Activated T-cell treated with anti-CD3 and anti-CD28 coated beads, Interleukin-2, amount 50 U/mL, for 72 hours (primary cell): ENCODE measurements around the gene PEX11G. TPM values are rescaled to one million over a fixed set of nuclear protein-coding genes. Genes with fewer than 3 reads are reported as not detected.
A peak's percentile ranks its signal among the peaks of the same experiment; 100 is the strongest.

Experiments
- ATAC-seq, 2 donors: fragments of 150-1000 bp; cut with Tn5 transposase; replicated peaks in 1 of 2; 2 replicates each; pipeline ENCODE4 v1.10.0; 2021; ENCODE audit warnings: moderate library complexity in 2 of 2, mild to moderate bottlenecking in 1 of 2
- DNase-seq, 2 donors: peaks; one replicate each; pipeline ENCODE4 v3.0.0; 2021 to 2022; ENCODE audit warnings: mixed read lengths in 1 of 2
- H3K27ac Mint-ChIP-seq: one replicate; pipeline ENCODE4 v1.8.0; 2022; ENCODE audit warnings: mild to moderate bottlenecking, moderate library complexity, mixed read lengths
- H3K27me3 Mint-ChIP-seq: one replicate; pipeline ENCODE4 v1.8.0; 2022; ENCODE audit warnings: low read depth, mixed read lengths
- H3K36me3 Mint-ChIP-seq, 2 donors: one replicate each; pipeline ENCODE4 v1.8.0; 2022; ENCODE audit warnings: mixed read lengths in 2 of 2, mild to moderate bottlenecking in 1 of 2; ENCODE audit not compliant: insufficient read depth in 2 of 2
- H3K4me1 Mint-ChIP-seq: one replicate; pipeline ENCODE4 v1.8.0; 2022; ENCODE audit warnings: low read depth, mixed read lengths
- H3K4me3 Mint-ChIP-seq, 2 donors: one replicate each; pipeline ENCODE4 v1.8.0; 2022; ENCODE audit warnings: mild to moderate bottlenecking in 2 of 2, mixed read lengths in 2 of 2, moderate library complexity in 2 of 2
- H3K9me3 Mint-ChIP-seq, 2 donors: one replicate each; pipeline ENCODE4 v1.8.0; 2022; ENCODE audit warnings: mixed read lengths in 2 of 2
- total RNA-seq, 2 donors: library from RNA; stranded (reverse); gene quantifications; one replicate each; pipeline ENCODE4 v1.2.3, GENCODE V29; 2022

PEX11G gene
- total RNA-seq, result 1 to 10 TPM; 1.1 to 3.4 TPM

DNA sequence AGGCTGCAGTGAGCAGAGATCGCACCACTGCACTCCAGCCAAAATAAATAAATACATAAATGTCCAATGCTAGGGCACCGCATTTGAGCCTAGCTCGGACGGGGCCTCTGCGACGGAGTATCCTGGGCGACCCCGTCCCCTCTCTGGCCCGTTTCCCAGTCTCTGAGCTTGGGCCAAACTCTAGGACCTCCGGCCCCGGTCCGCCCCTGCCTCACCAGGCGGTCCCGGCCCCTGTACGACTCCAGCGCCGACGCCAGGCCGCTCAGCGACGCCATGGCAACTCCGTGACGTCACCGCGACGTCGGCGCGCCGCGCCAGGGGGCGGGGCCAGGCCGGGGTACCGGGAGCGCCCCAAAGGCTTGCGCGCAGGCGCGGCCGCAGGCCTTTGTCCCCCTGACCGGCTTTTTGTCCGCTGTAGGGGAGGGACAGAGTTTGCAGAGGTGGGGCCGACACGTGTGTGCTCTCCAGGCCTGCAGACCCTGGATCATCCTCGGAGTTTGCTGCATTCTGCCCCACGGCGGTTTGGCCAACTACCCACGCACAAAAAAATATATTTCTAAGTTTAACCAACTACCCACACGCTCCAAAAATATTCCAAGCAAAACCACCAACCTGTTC lies at the start of gene PEX11G:
TSS of gene PEX11G (minus strand) at position 300 of the 618 bp plus-strand sequence. CDS start at position 275, 25 bp downstream.
- peaks cover 40% of the 10 kb centered on the region for H3K4me1 Mint-ChIP-seq
- H3K36me3 Mint-ChIP-seq, result no peaks in the 10 kb centered on the region
- peak; percentile 91 to 97 for DNase-seq
- H3K27ac Mint-ChIP-seq, result peak within 1 kb of the TSS; percentile 94
- H3K9me3 Mint-ChIP-seq, result peaks cover 0 to 2% of the 10 kb centered on the region in 2 donors
- H3K27me3 Mint-ChIP-seq, result no peaks in the 10 kb centered on the region
- peak within 1 kb of the TSS; percentile 77 to 93 for H3K4me3 Mint-ChIP-seq
- ATAC-seq, result peak; percentile 80 to 83

GRCh38 chr19:7535998-7536695 lies 47.3 kb upstream of the PEX11G start:
- ATAC-seq (no peak), DNase-seq (no peak)
- peaks cover 20% of the 10 kb centered on the region for H3K4me1 Mint-ChIP-seq
- peak overlapping the region; percentile 94 to 99 for H3K4me3 Mint-ChIP-seq
- H3K36me3 Mint-ChIP-seq, result peaks cover 3 to 5% of the 10 kb centered on the region in 2 donors
- no peaks in the 10 kb centered on the region for H3K9me3 Mint-ChIP-seq
- H3K27me3 Mint-ChIP-seq, result no peaks in the 10 kb centered on the region
- peak overlapping the region; percentile 64 for H3K27ac Mint-ChIP-seq

DNA sequence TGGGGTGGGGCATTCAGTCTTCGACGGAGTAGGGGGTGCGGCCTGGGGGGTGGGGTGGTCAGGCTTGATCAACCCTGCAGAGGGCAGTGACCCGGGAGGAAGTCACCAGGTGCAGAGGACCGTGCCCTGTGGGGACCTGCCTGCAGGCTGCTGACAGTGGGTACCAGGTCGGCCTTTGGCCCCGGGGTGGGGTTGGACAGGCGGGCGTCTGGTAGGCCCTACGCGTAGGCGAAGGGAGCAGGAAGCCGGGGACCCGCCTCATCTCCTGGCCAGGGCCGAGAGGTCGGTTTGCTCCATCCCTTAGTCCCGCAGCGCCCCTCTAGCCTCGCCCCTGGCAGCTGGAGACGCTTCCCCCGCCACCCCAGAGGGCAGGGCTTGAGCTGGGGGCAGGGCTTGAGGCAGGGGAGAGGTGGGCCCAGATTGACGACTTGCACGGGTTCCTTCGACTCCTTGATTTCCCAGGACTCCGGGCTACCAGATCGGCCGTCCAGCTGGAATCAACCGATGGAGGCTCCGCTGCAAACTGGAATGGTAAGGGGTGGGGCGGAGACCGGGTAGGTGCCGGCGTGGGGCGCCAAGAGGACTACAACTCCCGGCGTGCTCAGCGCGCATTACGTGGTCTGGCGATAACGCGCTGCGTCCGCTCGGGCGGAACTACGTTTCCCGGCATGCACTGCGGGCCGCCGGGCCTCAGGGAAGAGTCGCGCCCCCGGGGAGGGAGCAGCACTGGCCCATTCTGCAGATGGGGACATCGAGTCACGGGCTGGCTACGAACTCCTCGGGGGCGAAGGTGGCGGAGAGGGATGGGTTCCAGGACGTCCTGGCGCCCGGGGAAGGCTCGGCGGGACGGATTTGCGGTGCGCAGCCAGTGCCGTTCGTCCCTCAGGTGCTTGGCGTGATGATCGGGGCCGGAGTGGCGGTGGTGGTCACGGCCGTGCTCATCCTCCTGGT lies 46.5 kb upstream of the PEX11G start, which contains the start of gene PNPLA6:
TSS of gene PNPLA6 (plus strand) at position 671 of the 951 bp plus-strand sequence. CDS start at position 743, 72 bp downstream.
- H3K27me3 Mint-ChIP-seq, result no peaks in the 10 kb centered on the region
- peak; percentile 81 to 83 for ATAC-seq
- peaks cover 20% of the 10 kb centered on the region for H3K4me1 Mint-ChIP-seq
- DNase-seq, result peak; percentile 95 to 96
- H3K36me3 Mint-ChIP-seq, result peaks cover 3 to 5% of the 10 kb centered on the region in 2 donors
- H3K9me3 Mint-ChIP-seq, result no peaks in the 10 kb centered on the region
- H3K27ac Mint-ChIP-seq, result peak within 1 kb of the TSS; percentile 93
- peak within 1 kb of the TSS; percentile 94 to 99 for H3K4me3 Mint-ChIP-seq

DNA sequence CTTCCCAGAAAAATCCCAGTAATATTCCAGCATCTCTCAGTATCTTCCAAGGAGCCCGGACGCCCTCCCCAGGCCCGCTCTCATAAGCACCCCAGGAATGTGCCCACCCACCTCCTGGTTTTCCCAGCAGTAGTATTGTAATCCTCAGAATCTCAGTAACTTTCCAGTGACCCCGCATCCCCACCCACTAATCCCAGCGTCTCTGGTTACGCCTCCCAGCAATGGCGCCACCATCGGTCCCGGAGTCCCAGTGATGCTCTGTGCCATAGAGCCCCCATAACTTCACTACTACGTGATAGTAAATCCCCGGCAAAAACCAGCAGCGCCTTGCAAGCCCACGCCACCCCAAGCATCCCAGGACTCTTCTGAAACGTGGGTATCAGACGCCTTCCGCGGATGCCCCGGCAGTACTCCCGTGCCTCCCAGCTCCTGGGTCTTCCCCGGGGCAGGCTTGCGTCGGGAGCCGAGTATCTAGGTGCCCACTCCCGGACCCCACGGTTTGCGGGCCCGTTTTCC lies 45.8 kb upstream of the PEX11G start:
- H3K36me3 Mint-ChIP-seq, result peaks cover 1 to 5% of the 10 kb centered on the region in 2 donors
- H3K9me3 Mint-ChIP-seq, result no peaks in the 10 kb centered on the region
- no peaks in the 10 kb centered on the region for H3K27me3 Mint-ChIP-seq
- DNase-seq, result peak in 1 of 2 donors; percentile 61
- H3K4me1 Mint-ChIP-seq, result peaks cover 20% of the 10 kb centered on the region
- H3K4me3 Mint-ChIP-seq, result peak overlapping the region; percentile 94 to 99
- peak; percentile 20 to 36 for ATAC-seq
- peak overlapping the region; percentile 93 for H3K27ac Mint-ChIP-seq

GRCh38 chr19:7533925-7534480 lies 45.2 kb upstream of the PEX11G start:
- DNase-seq, result peak; percentile 85 to 87
- H3K9me3 Mint-ChIP-seq, result no peaks in the 10 kb centered on the region
- peak overlapping the region; percentile 93 for H3K27ac Mint-ChIP-seq

DNA sequence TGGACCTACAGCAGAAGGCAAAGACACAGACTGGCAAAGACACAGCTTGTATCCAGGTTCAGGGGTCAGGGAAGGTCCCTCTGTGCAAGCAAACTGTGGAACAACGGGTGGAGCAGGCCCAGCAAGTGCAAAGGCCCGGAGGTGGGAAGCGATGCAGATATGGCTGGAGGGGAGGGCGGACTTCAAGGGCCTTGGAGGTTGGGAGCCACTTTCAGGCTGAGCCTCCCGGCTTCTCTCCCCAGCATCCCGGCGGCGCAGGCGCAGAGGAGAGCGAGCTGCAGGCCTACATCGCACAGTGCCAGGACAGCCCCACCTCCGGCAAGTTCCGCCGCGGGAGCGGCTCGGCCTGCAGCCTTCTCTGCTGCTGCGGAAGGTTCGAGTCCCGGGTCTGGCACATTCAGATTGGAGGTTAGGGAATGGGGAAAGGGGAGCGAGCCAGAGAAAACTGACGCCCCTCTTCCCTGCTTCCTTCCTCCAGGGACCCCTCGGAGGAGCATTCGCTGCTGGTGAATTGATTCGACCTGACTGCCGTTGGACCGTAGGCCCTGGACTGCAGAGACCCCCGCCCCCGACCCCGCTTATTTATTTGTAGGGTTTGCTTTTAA lies 44.5 kb upstream of the PEX11G start:
- DNase-seq, result no peak
- peaks cover 1 to 4% of the 10 kb centered on the region in 2 donors for H3K36me3 Mint-ChIP-seq
- H3K9me3 Mint-ChIP-seq, result no peaks in the 10 kb centered on the region
- no peaks in the 10 kb centered on the region for H3K27me3 Mint-ChIP-seq
- no peak overlapping the region for H3K27ac Mint-ChIP-seq
- peak overlapping the region; percentile 94 to 99 for H3K4me3 Mint-ChIP-seq
- ATAC-seq, result no peak
- H3K4me1 Mint-ChIP-seq, result peaks cover 20% of the 10 kb centered on the region

More at GRCh38 chr19:7533925-7534480, 45.2 kb upstream of the PEX11G start:
- H3K36me3 Mint-ChIP-seq, result peaks cover 1 to 7% of the 10 kb centered on the region in 2 donors
- ATAC-seq, result peak; percentile 53 to 57
- no peaks in the 10 kb centered on the region for H3K27me3 Mint-ChIP-seq
- peaks cover 20% of the 10 kb centered on the region for H3K4me1 Mint-ChIP-seq
- peak overlapping the region; percentile 94 to 99 for H3K4me3 Mint-ChIP-seq

DNA sequence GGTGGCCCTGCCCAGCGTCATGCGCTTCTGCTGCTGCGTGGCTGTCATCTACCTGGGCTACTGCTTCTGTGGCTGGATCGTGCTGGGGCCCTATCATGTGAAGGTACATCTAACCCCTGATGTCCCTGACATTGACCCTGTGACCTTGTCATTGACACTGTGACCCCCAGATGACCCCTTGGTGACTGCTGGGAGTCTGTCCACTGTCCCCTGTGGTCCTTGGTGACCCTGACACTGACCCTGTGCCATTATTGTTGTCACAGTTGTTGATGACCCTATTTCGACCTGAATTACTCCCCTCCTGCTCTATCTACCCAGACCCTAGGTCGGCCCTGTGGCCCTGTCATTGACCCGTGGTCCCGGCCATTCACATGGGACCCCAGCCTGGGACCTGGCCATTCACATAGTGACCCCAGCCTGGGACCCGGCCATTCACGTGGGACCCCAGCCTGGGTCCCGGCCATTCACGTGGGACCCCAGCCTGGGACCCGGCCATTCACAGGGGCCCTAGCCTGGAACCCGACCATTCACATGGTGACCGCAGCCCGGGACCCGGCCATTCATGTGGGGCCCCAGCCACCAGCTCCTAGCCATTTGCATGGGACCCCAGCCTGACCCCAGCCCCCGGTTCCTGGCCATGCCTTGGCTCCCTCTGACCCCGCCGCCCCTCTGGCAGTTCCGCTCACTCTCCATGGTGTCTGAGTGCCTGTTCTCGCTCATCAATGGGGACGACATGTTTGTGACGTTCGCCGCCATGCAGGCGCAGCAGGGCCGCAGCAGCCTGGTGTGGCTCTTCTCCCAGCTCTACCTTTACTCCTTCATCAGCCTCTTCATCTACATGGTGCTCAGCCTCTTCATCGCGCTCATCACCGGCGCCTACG lies 41.0 kb upstream of the PEX11G start:
- Mint-ChIP-seq H3K27me3 (no peaks in the 10 kb centered on the region), H3K27ac (no peak overlapping the region)

DNA sequence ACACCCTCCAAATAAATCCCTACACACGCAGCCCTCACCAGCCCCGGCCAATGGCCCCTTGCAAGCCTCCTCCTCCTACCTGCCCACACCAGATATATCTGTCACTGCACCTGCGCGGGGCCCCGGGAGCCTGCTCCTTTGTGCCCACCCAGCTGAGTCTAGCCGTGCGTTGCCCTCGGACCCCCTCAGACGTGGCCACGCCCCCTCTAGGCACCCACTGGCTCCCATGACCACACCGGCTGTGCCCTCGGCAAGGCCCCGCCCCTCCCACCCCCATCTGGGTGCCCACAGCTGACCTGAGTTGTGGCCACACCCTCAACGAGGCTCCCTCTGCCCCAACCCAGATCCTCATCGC lies 40.4 kb upstream of the PEX11G start:
- no peaks in the 10 kb centered on the region for H3K9me3 Mint-ChIP-seq
- ATAC-seq, result no peak
- peaks cover 7% of the 10 kb centered on the region for H3K4me1 Mint-ChIP-seq
- H3K27me3 Mint-ChIP-seq, result no peaks in the 10 kb centered on the region
- H3K4me3 Mint-ChIP-seq, result no peak overlapping the region
- no peak overlapping the region for H3K27ac Mint-ChIP-seq
- DNase-seq, result no peak
- peaks cover 1 to 2% of the 10 kb centered on the region in 2 donors for H3K36me3 Mint-ChIP-seq

More for the DNA sequence above, 41.0 kb upstream of the PEX11G start:
- no peaks in the 10 kb centered on the region for H3K9me3 Mint-ChIP-seq
- H3K36me3 Mint-ChIP-seq, result peaks cover 1 to 2% of the 10 kb centered on the region in 2 donors
- peaks cover 7% of the 10 kb centered on the region for H3K4me1 Mint-ChIP-seq
- ATAC-seq (no peak), DNase-seq (no peak)
- H3K4me3 Mint-ChIP-seq, result no peak overlapping the region

DNA sequence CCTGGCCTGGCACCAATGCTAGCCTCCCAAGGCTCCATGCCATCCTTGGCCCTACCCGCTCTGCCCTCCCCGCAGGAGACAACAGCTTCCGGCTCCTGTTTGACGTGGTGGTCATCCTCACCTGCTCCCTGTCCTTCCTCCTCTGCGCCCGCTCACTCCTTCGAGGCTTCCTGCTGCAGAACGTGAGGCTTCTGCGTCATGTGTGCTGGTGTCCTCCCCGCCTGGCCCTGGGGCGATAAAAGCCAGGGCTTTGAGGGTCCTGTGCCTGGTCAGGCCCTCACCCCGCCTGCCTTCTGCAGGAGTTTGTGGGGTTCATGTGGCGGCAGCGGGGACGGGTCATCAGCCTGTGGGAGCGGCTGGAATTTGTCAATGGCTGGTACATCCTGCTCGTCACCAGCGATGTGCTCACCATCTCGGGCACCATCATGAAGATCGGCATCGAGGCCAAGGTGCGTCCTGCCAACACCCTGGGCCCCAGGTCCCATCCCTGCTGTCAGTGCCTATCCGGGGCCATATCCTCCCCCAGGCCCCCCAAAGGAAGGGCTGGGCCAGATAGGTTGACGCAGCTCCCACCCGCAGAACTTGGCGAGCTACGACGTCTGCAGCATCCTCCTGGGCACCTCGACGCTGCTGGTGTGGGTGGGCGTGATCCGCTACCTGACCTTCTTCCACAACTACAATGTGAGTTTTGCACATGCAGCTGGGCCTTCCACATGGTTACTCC lies 39.8 kb upstream of the PEX11G start:
- H3K4me1 Mint-ChIP-seq, result peaks cover 7% of the 10 kb centered on the region
- peaks cover 1 to 2% of the 10 kb centered on the region in 2 donors for H3K36me3 Mint-ChIP-seq
- DNase-seq (no peak), ATAC-seq (no peak)
- no peak overlapping the region for H3K27ac Mint-ChIP-seq
- H3K27me3 Mint-ChIP-seq, result no peaks in the 10 kb centered on the region
- no peak overlapping the region for H3K4me3 Mint-ChIP-seq
- no peaks in the 10 kb centered on the region for H3K9me3 Mint-ChIP-seq

GRCh38 chr19:7528192-7528519 lies 39.3 kb upstream of the PEX11G start:
- Mint-ChIP-seq H3K36me3 (peaks cover 1 to 2% of the 10 kb centered on the region in 2 donors), H3K27me3 (no peaks in the 10 kb centered on the region), H3K4me1 (peaks cover 2% of the 10 kb centered on the region), H3K9me3 (no peaks in the 10 kb centered on the region), H3K4me3 (no peak overlapping the region), H3K27ac (no peak overlapping the region)
- DNase-seq (no peak), ATAC-seq (no peak)
